Stimulated activated CD8-positive, alpha-beta memory T cell treated with anti-CD3 and anti-CD28 coated beads, Interleukin-4, amount 100 ng/mL, for 24 hours (primary cell): ENCODE data around the gene BCAT1.

ENCODE experiments used
- DNase-seq: peaks from one replicate; pipeline ENCODE4 v3.0.0-alpha.2; 2020; ENCODE audit warnings: low read depth

BCAT1 gene

DNA sequence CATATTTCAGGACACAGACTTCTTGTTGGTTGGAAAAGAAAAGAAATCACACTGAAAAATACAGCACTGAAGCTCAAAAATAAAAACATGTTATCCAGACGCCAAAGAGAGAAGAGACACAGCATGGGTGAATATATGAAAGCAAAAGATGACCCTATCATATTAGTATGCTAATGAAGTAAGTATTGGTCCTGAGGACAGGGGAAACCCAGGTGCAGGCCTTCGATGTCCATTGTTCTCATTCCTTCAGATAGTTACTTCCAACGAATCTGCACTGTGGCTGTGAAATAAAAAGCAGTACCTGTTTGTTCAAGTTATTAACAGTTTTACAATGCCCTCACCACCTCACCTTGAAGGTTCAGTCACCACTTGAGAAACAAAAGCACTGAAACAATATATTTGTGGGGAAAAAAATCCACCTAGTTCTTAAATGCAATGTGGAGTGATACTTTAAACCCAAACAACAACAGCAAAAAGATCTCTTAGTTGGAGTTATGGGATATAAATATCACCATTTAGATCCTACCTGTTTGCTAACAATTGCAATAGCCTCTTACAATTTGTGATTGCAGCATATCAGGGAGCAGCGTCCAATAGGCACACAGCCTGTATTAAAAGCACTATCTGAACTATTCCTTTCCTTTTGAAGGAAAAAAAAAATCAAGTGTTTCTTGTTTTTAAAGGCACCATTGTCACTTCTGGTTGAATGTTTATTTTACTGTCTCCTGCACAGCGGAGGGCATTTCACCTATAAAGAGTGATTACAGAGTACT lies 188.1 kb downstream of the BCAT1 start:
- no peak for DNase-seq

DNA sequence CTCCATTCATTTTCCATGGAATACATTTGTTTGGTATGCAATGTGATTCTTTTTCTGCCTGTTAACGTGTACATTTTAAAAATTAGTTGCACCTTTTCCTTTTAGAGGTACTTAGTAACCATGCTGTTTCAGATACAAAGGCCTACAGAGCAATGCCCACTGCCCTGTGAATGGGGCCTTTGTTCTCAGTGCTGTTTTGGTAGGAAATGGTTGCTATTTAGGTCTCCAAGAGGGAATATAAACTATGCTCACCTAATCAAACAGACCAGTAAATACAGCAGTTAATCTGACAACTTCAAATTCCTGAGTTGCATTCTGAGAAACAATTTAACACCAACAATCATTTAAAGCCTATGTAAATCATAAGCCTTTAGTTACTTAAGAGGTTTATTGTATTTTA lies 188.7 kb downstream of the BCAT1 start:
- no peak for DNase-seq
